HCT116 (cell line): ENCODE results near the gene ITIH4. TPM values are rescaled to one million over a fixed set of nuclear protein-coding genes. Genes with fewer than 3 reads are reported as not detected.

Source experiments
- ATAC-seq: fragments of 200-7000 bp; cut with Tn5 transposase; 2 replicates; pipeline ENCODE4 v1.9.1; 2020; ENCODE audit warnings: mild to moderate bottlenecking, moderate library complexity
- BruUV-seq: library from RNA; stranded (reverse); fragments of 400-500 nt; replicated peaks from 2 replicates; lab custom pipeline; 2021; lab: Mats Ljungman, UMichigan
- CTCF ChIA-PET: fragments of 300-600 bp; sonication (Branson Sonifier 250); formaldehyde crosslinking; loops from one replicate; lab custom pipeline; 2021; ENCODE audit warnings: antibody characterized with exemption; lab: Charles Lee
- POLR2A ChIA-PET: fragments of 300-600, 350-600 bp; sonication (Branson Sonifier 250); formaldehyde crosslinking; loops from one replicate; lab custom pipeline; 2021; ENCODE audit warnings: antibody characterized with exemption; lab: Charles Lee
- RAD21 ChIA-PET, 2 experiments: fragments of 300-600 bp; sonication (Branson Sonifier 250); formaldehyde crosslinking; loops; one replicate each; lab custom pipeline; 2023; ENCODE audit warnings: low total read pairs in 2 of 2; ENCODE audit not compliant: uncharacterized antibody in 2 of 2, unreplicated experiment in 2 of 2, low non-redundant PET in 1 of 2; lab: Charles Lee
- DNase-seq: peaks from one replicate; pipeline ENCODE4 v3.0.0-alpha.2; 2010; ENCODE audit warnings: low read depth, low spot score
- H2AFZ ChIP-seq: fragments of 200-600 bp; shearing (Covaris generic), sonication (generic); 2 replicates; pipeline ENCODE4 v1.6.1; 2017; ENCODE audit warnings: low read depth, mixed run types, mixed read lengths, antibody characterized with exemption, low read length; ENCODE audit not compliant: poor library complexity, severe bottlenecking
- H3K27ac ChIP-seq: 2 replicates; pipeline ENCODE4 v1.5.1; 2012; ENCODE audit warnings: low read depth, low read length
- H3K27me3 ChIP-seq: fragments of 200-600 bp; sonication (generic); 2 replicates; pipeline ENCODE4 v1.6.1; 2016; ENCODE audit warnings: mixed run types, low read length, mixed read lengths; ENCODE audit not compliant: insufficient read depth
- H3K36me3 ChIP-seq, 2 experiments: fragments of 200-500 bp in 1 of 2; fragments of 200-600 bp in 1 of 2; sonication (Bioruptor generic) in 1 of 2; sonication (generic) in 1 of 2; 2 replicates each; pipeline versions ENCODE4 v1.5.1 to v1.6.1; 2014 to 2016; ENCODE audit warnings: low read length in 2 of 2, inconsistent platforms in 1 of 2, mixed read lengths in 1 of 2, mixed run types in 1 of 2; ENCODE audit not compliant: insufficient read depth in 2 of 2, control insufficient read depth in 1 of 2
- H3K4me1 ChIP-seq, 2 experiments: fragments of 200-600 bp in 1 of 2; sonication (generic) in 1 of 2; 2 replicates each; pipeline versions ENCODE4 v1.5.1 to v1.6.1; 2012 to 2017; ENCODE audit warnings: low read length in 2 of 2, inconsistent platforms in 1 of 2, mild to moderate bottlenecking in 1 of 2, mixed read lengths in 1 of 2, mixed run types in 1 of 2, moderate library complexity in 1 of 2; ENCODE audit not compliant: insufficient read depth in 2 of 2, control insufficient read depth in 1 of 2
- H3K4me2 ChIP-seq: fragments of 200-600 bp; sonication (generic); 2 replicates; pipeline ENCODE4 v1.6.1; 2017; ENCODE audit warnings: mixed run types, low read length, mixed read lengths
- H3K4me3 ChIP-seq, 2 experiments: fragments of 200-600 bp in 1 of 2; sonication (generic) in 1 of 2; replicated peaks in 1 of 2; 2 replicates each; pipeline ENCODE4 v1.5.1; 2011 to 2016; ENCODE audit warnings: low read length in 2 of 2, control low read depth in 1 of 2, low read depth in 1 of 2, mild to moderate bottlenecking in 1 of 2, mixed read lengths in 1 of 2, mixed run types in 1 of 2
- H3K79me2 ChIP-seq: fragments of 200-600 bp; sonication (generic); 2 replicates; pipeline ENCODE4 v1.6.1; 2017; ENCODE audit warnings: mild to moderate bottlenecking, mixed run types, low read length, moderate library complexity, mixed read lengths; ENCODE audit not compliant: insufficient read depth
- H3K9ac ChIP-seq: fragments of 200-600 bp; sonication (generic); 2 replicates; pipeline ENCODE4 v1.6.1; 2016; ENCODE audit warnings: low read length, mixed read lengths
- H3K9me2 ChIP-seq: fragments of 200-600 bp; sonication (generic), shearing (Covaris generic); 2 replicates; pipeline ENCODE4 v1.6.1; 2017; ENCODE audit warnings: mixed run types, mild to moderate bottlenecking, moderate library complexity; ENCODE audit not compliant: insufficient read depth
- H3K9me3 ChIP-seq, 2 experiments: fragments of 200-500 bp in 1 of 2; fragments of 200-600 bp in 1 of 2; sonication (Bioruptor generic) in 1 of 2; sonication (generic) in 1 of 2; 2 replicates each; pipeline ENCODE4 v1.6.1; 2014 to 2017; ENCODE audit warnings: low read length in 2 of 2, mixed read lengths in 2 of 2, inconsistent platforms in 1 of 2, low read depth in 1 of 2, mild to moderate bottlenecking in 1 of 2, mixed run types in 1 of 2, moderate library complexity in 1 of 2; ENCODE audit not compliant: control insufficient read depth in 1 of 2, insufficient read depth in 1 of 2
- H4K20me1 ChIP-seq: fragments of 200-600 bp; sonication (generic), shearing (Covaris generic); 2 replicates; pipeline ENCODE4 v1.6.1; 2017; ENCODE audit warnings: mixed run types, mild to moderate bottlenecking, moderate library complexity; ENCODE audit not compliant: insufficient read depth
- ATF3 ChIP-seq: IDR thresholded peaks from 2 replicates; pipeline ENCODE4 v1.6.1; 2012
- CBX3 ChIP-seq: IDR thresholded peaks from 2 replicates; pipeline ENCODE4 v1.6.1; 2012; ENCODE audit warnings: low read depth
- CTCF ChIP-seq, 3 experiments: fragments of 200-600 bp in 1 of 3; sonication (generic) in 1 of 3; IDR thresholded peaks in 2 of 3; conservative IDR thresholded peaks in 1 of 3; 2 replicates each; pipeline ENCODE4 v1.5.1; 2012 to 2017; ENCODE audit warnings: low read depth in 2 of 3, low read length in 2 of 3, antibody characterized with exemption in 1 of 3, borderline replicate concordance in 1 of 3, control low read depth in 1 of 3, mild to moderate bottlenecking in 1 of 3, mixed read lengths in 1 of 3, mixed run types in 1 of 3, moderate library complexity in 1 of 3; ENCODE audit not compliant: insufficient read depth in 1 of 3
- EGR1 ChIP-seq: IDR thresholded peaks from 2 replicates; pipeline ENCODE4 v1.6.1; 2012; ENCODE audit warnings: low read depth
- EZH2 ChIP-seq: fragments of 200-600 bp; sonication (generic); IDR thresholded peaks from 2 replicates; pipeline ENCODE4 v1.6.1; 2017; ENCODE audit warnings: antibody characterized with exemption, mixed run types
- FOSL1 ChIP-seq: IDR thresholded peaks from 2 replicates; pipeline ENCODE4 v1.6.1; 2012; ENCODE audit warnings: low read depth
- RAD21 ChIP-seq: IDR thresholded peaks from 2 replicates; pipeline ENCODE4 v1.6.1; 2012; ENCODE audit warnings: low read depth, mild to moderate bottlenecking
- REST ChIP-seq: IDR thresholded peaks from 2 replicates; pipeline ENCODE4 v1.6.1; 2012; ENCODE audit warnings: low read depth
- SP1 ChIP-seq: IDR thresholded peaks from 2 replicates; pipeline ENCODE4 v1.6.1; 2012; ENCODE audit warnings: low read depth
- SRF ChIP-seq: IDR thresholded peaks from 2 replicates; pipeline ENCODE4 v1.6.1; 2012; ENCODE audit warnings: low read depth
- YY1 ChIP-seq: IDR thresholded peaks from 2 replicates; pipeline ENCODE4 v1.6.1; 2011; ENCODE audit warnings: low read length, low read depth, moderate library complexity, mild to moderate bottlenecking; ENCODE audit not compliant: insufficient replicate concordance; ENCODE audit errors: extremely low read depth
- intact Hi-C: fragments of 100-400 bp; cut with micrococcal nuclease; formaldehyde crosslinking; loops from 2 replicates; pipeline ENCODE4 v1.10.0; 2022
- total RNA-seq: library from RNA; stranded (reverse); gene quantifications from one replicate; pipeline ENCODE4 v1.2.1, GENCODE V29; 2021; ENCODE audit not compliant: unreplicated experiment

Gene ITIH4
- total RNA-seq, 1 experiment from 2014 or later = 4.1 TPM

- TF ChIP-seq ATF3 = no peak
- TF ChIP-seq EZH2 = no peak
- no peak for TF ChIP-seq CBX3
- TF ChIP-seq EGR1 = no peak
- TF ChIP-seq RAD21 = no peak
- no peak for TF ChIP-seq FOSL1
- TF ChIP-seq YY1 = no peak
- TF ChIP-seq REST = no peak
Observed at GRCh38 chr3:52787246-52787645, 43.2 kb downstream of the ITIH4 start (continued).

- RAD21 ChIA-PET = no interaction called here
- no peaks in the 10 kb centered on the region for H3K36me3 ChIP-seq
Observed at GRCh38 chr3:52786330-52787215, 43.9 kb downstream of the ITIH4 start.

More at GRCh38 chr3:52786330-52787215, 43.9 kb downstream of the ITIH4 start:
- no peak for DNase-seq
- POLR2A ChIA-PET = no interaction called here
- intact Hi-C loops = no loop called here
- H3K9ac ChIP-seq = no peak overlapping the region
- CTCF ChIA-PET = no interaction called here
- H3K79me2 ChIP-seq = no peaks in the 10 kb centered on the region
- H3K27ac ChIP-seq = no peak overlapping the region
- H3K4me2 ChIP-seq = no peak overlapping the region
- no peak for TF ChIP-seq SP1
- no peak for TF ChIP-seq SRF
- no peak for TF ChIP-seq CTCF (IDR thresholded peaks at IDR 0.05 in 2 of 3, conservative IDR thresholded peaks at IDR 0.05 in 1 of 3; ENCODE audit: borderline replicate concordance in 1 of 3, insufficient read depth in 1 of 3, low read depth in 2 of 3, low read length in 2 of 3)
- TF ChIP-seq EZH2 = no peak
- TF ChIP-seq FOSL1 = no peak
- TF ChIP-seq RAD21 = no peak
- TF ChIP-seq, all 23 proteins: peak for 0
- Histone ChIP-seq H3K9me2 (no peaks in the 10 kb centered on the region), H3K27me3 (peaks cover 19% of the 10 kb centered on the region), H3K9me3 (no peaks in the 10 kb centered on the region), H4K20me1 (no peaks in the 10 kb centered on the region), H3K4me1 (no peaks in the 10 kb centered on the region), H2AFZ (no peak overlapping the region), H3K4me3 (no peak overlapping the region)
- no TSS peak for BruUV-seq
- no peak for ATAC-seq
